Endodermal cell (in vitro differentiated cells): ENCODE data around the gene PPP1R37. TPM values are rescaled to one million over a fixed set of nuclear protein-coding genes. Genes with fewer than 3 reads are reported as not detected.

ENCODE experiments used
- DNase-seq: peaks from one replicate; pipeline ENCODE4 v3.0.0-alpha.2; 2017
- H3K27ac ChIP-seq: 2 replicates; pipeline ENCODE4 v1.5.1; 2013; ENCODE audit warnings: mild to moderate bottlenecking, low read depth, low read length, moderate library complexity
- H3K27me3 ChIP-seq: 2 replicates; pipeline ENCODE4 v1.6.1; 2013; ENCODE audit warnings: mild to moderate bottlenecking, low read length, moderate library complexity; ENCODE audit not compliant: insufficient read depth, control insufficient read depth, poor library complexity, severe bottlenecking
- H3K36me3 ChIP-seq: 2 replicates; pipeline ENCODE4 v1.7.0; 2013; ENCODE audit warnings: mild to moderate bottlenecking, low read length, moderate library complexity; ENCODE audit not compliant: control insufficient read depth, insufficient read depth
- H3K4me1 ChIP-seq: one replicate; pipeline ENCODE4 v1.7.0; 2013; ENCODE audit warnings: low read length; ENCODE audit not compliant: control insufficient read depth, insufficient read depth
- H3K4me3 ChIP-seq: 2 replicates; pipeline ENCODE4 v1.5.1; 2013; ENCODE audit warnings: mild to moderate bottlenecking, low read length, moderate library complexity
- H3K9ac ChIP-seq: 2 replicates; pipeline ENCODE4 v1.6.1; 2013; ENCODE audit warnings: mild to moderate bottlenecking, low read length, moderate library complexity; ENCODE audit not compliant: poor library complexity, severe bottlenecking; ENCODE audit errors: extremely low read depth
- H3K9me3 ChIP-seq: 2 replicates; pipeline ENCODE4 v1.6.1; 2013; ENCODE audit warnings: mild to moderate bottlenecking, low read length, moderate library complexity; ENCODE audit not compliant: control insufficient read depth
- H3K27ac Mint-ChIP-seq: 2 replicates; pipeline ENCODE4 v1.8.0; 2020; ENCODE audit warnings: mixed read lengths
- H3K27me3 Mint-ChIP-seq: 2 replicates; pipeline ENCODE4 v1.8.0; 2021; ENCODE audit warnings: mild to moderate bottlenecking, mixed read lengths; ENCODE audit not compliant: insufficient read depth
- H3K36me3 Mint-ChIP-seq: 2 replicates; pipeline ENCODE4 v1.8.0; 2020; ENCODE audit warnings: low read depth, mixed read lengths
- H3K4me1 Mint-ChIP-seq: 2 replicates; pipeline ENCODE4 v1.8.0; 2020; ENCODE audit warnings: mixed read lengths
- H3K4me3 Mint-ChIP-seq: 2 replicates; pipeline ENCODE4 v1.8.0; 2020; ENCODE audit warnings: mild to moderate bottlenecking, moderate library complexity, mixed read lengths
- H3K9me3 Mint-ChIP-seq: 2 replicates; pipeline ENCODE4 v1.8.0; 2020; ENCODE audit warnings: mild to moderate bottlenecking, mixed read lengths
- WGBS, 2 experiments: methylation state at CpG; one replicate each; pipeline versions ENCODE4 v1.1.5 to v1.1.7; 2013; ENCODE audit warnings: missing lambda C conversion rate in 2 of 2, mixed read lengths in 1 of 2; ENCODE audit not compliant: insufficient coverage in 1 of 2, insufficient read length in 1 of 2; 5-methylcytosine and 5-hydroxymethylcytosine counted together
- total RNA-seq, 2 donors: library from RNA; stranded (reverse); fragmentation: NEBNext Ultra II Directional in 1 of 2; extraction: Animal tissue kit (Norgen Biotek cat#: 25700) in 1 of 2; gene quantifications; 2 replicates in 1 of 2; 3 replicates in 1 of 2; pipeline ENCODE4 v1.2.1, GENCODE V29; 2021
- TF ChIP-seq, protein P1 (sequence below): fragments of 200-600 bp; sonication (generic); conservative IDR thresholded peaks from 2 replicates; pipeline ENCODE4 v1.5.0; 2021; ENCODE audit warnings: antibody characterized with exemption, mild to moderate bottlenecking

Gene PPP1R37
- total RNA-seq, 2 donors from 2014 or later = 23.6 to 32.5 TPM

DNA sequence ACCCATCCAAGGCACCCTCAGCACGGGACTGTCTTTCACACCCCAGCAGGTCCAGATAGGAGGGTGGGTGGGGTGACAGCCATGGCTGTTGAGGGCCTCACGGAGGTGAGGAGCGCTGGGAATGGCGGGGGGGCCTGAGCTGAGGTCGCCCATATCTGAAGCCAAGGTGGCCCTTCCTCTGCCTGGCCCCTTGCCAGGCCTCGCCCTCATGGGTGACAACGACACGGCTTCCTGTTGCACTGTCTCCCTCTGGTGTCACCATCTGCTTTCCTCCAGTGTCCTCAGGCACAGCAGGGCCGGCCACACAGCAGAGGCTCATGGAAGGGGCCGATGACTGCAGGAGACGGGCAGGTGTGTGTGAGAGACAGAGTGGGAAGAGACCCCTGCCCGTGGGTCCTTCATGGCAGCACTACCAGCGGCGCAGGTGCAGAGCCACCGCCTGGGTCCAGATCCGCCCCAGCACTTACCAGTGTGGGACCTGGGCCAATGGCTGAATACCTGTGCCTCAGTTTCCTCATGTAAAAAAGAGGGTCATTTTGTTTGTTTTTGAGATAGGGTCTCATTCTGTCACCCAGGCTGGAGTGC is 75.9 kb downstream of the PPP1R37 start:
- Mint-ChIP-seq H3K4me3 (no peak overlapping the region), H3K9me3 (no peaks in the 10 kb centered on the region), H3K4me1 (peaks cover 8% of the 10 kb centered on the region), H3K27me3 (no peaks in the 10 kb centered on the region), H3K36me3 (no peaks in the 10 kb centered on the region), H3K27ac (no peak overlapping the region)
- Histone ChIP-seq H3K9me3 (no peaks in the 10 kb centered on the region), H3K4me1 (peaks cover 5% of the 10 kb centered on the region), H3K4me3 (no peak overlapping the region), H3K36me3 (no peaks in the 10 kb centered on the region), H3K9ac (no peak overlapping the region), H3K27me3 (no peaks in the 10 kb centered on the region), H3K27ac (no peak overlapping the region)
- TF ChIP-seq, protein P1, sequence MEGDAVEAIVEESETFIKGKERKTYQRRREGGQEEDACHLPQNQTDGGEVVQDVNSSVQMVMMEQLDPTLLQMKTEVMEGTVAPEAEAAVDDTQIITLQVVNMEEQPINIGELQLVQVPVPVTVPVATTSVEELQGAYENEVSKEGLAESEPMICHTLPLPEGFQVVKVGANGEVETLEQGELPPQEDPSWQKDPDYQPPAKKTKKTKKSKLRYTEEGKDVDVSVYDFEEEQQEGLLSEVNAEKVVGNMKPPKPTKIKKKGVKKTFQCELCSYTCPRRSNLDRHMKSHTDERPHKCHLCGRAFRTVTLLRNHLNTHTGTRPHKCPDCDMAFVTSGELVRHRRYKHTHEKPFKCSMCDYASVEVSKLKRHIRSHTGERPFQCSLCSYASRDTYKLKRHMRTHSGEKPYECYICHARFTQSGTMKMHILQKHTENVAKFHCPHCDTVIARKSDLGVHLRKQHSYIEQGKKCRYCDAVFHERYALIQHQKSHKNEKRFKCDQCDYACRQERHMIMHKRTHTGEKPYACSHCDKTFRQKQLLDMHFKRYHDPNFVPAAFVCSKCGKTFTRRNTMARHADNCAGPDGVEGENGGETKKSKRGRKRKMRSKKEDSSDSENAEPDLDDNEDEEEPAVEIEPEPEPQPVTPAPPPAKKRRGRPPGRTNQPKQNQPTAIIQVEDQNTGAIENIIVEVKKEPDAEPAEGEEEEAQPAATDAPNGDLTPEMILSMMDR = no peak
- DNase-seq = no peak
- 95% methylated on average over 12 to 16 of the region's 16 CpGs for WGBS, 2 experiments

- TF ChIP-seq, protein P1 = no peak
Observed at GRCh38 chr19:45169602-45170001, 76.6 kb downstream of the PPP1R37 start.

DNA sequence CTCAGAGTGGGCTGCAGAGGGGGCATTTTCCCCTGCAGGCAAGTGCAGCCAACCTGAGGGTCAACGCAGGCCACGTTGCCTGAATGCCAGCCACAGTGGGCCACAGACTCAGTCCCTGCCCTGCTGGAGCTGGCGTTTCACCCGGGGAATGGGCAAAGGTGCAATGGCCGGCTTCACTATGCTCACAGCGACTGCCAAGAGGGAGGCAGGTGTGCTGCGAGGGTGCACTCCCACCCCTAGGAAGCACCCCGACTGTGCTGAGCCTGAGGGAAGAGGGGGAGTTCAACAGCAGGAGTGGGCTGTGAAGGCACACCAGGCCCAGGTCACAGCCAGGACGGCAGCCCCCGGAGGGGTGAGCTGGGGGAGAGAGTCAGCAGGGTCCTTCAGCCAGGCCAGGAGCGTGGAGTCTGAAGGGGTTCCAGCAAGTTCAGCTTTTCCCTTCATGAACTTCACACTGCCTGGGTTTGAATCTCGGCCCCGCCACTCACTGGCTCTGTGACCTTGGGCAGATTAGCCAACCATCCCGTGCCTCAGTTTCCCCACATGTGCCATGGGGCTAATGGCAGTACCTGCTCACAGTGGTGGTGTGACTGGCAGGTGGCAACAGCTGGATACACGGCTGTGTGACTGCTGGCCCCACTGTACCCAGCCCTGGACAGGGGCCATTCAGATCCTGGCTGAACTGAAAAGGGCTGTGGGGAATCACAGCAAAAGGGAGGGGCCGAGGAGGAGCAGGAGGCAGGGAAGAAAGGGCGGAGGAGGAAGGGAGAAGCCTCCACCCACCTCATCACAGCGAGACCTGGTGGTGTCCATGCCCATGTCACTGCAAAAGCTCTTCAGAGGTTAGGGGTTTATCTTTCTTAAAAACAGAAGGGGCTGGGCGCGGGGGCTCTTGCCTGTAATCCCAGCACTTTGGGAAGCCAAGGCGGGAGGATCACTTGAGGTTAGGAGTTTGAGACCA is 77.4 kb downstream of the PPP1R37 start:
- no peaks in the 10 kb centered on the region for H3K36me3 Mint-ChIP-seq
- H3K27me3 Mint-ChIP-seq = no peaks in the 10 kb centered on the region
- TF ChIP-seq, protein P1 = no peak
- Histone ChIP-seq H3K4me1 (peaks cover 5% of the 10 kb centered on the region), H3K27ac (no peak overlapping the region), H3K27me3 (no peaks in the 10 kb centered on the region), H3K4me3 (no peak overlapping the region), H3K9me3 (no peaks in the 10 kb centered on the region), H3K36me3 (no peaks in the 10 kb centered on the region), H3K9ac (no peak overlapping the region)
- peaks cover 8% of the 10 kb centered on the region for H3K4me1 Mint-ChIP-seq
- H3K9me3 Mint-ChIP-seq = no peaks in the 10 kb centered on the region
- H3K4me3 Mint-ChIP-seq = no peak overlapping the region
- H3K27ac Mint-ChIP-seq = no peak overlapping the region
- no peak for DNase-seq
- 89 to 90% methylated on average over 17 to 21 of the region's 21 CpGs for WGBS, 2 experiments

More at GRCh38 chr19:45169602-45170001, 76.6 kb downstream of the PPP1R37 start:
- H3K9ac ChIP-seq = no peak overlapping the region
- H3K27ac Mint-ChIP-seq = no peak overlapping the region
- no peak overlapping the region for H3K4me3 Mint-ChIP-seq
- H3K4me3 ChIP-seq = no peak overlapping the region
- no peaks in the 10 kb centered on the region for H3K9me3 ChIP-seq
- no peaks in the 10 kb centered on the region for H3K36me3 ChIP-seq
- no peaks in the 10 kb centered on the region for H3K27me3 ChIP-seq
- no peaks in the 10 kb centered on the region for H3K9me3 Mint-ChIP-seq
- peaks cover 8% of the 10 kb centered on the region for H3K4me1 Mint-ChIP-seq
- no peaks in the 10 kb centered on the region for H3K36me3 Mint-ChIP-seq
- WGBS, 2 experiments = 86 to 93% methylated on average over 7 to 10 of the region's 10 CpGs
- peaks cover 5% of the 10 kb centered on the region for H3K4me1 ChIP-seq
- no peak overlapping the region for H3K27ac ChIP-seq
- no peak for DNase-seq
- H3K27me3 Mint-ChIP-seq = no peaks in the 10 kb centered on the region
